Right atrium auricular region (tissue), 2 donors: ENCODE results near the gene NRG4. TPM values are rescaled to one million over a fixed set of nuclear protein-coding genes. Genes with fewer than 3 reads are reported as not detected.

ENCODE experiments used
- DNase-seq: peaks from one replicate; pipeline ENCODE4 v3.0.0-alpha.2; 2019; ENCODE audit warnings: low spot score
- H3K27ac ChIP-seq, 2 donors: fragments of 200-600 bp; sonication (generic); 1 replicate in 1 of 2; 2 replicates in 1 of 2; pipeline ENCODE4 v1.5.1; 2016 to 2019
- H3K27me3 ChIP-seq, 2 donors: fragments of 200-600 bp; sonication (generic); one replicate each; pipeline versions ENCODE4 v1.5.1 to v1.6.0; 2017 to 2019
- H3K36me3 ChIP-seq: fragments of 200-600 bp; sonication (generic); one replicate; pipeline ENCODE4 v1.5.1; 2016
- H3K4me1 ChIP-seq, 2 donors: fragments of 200-600 bp; sonication (generic); one replicate each; pipeline versions ENCODE4 v1.5.1 to v1.6.0; 2017 to 2019
- H3K4me3 ChIP-seq, 2 donors: fragments of 200-600 bp; sonication (generic); 1 replicate in 1 of 2; 2 replicates in 1 of 2; pipeline ENCODE4 v1.5.1; 2017 to 2019; ENCODE audit warnings: mild to moderate bottlenecking in 1 of 2, moderate library complexity in 1 of 2
- H3K9me3 ChIP-seq, 2 donors: fragments of 200-600 bp; sonication (generic); one replicate each; pipeline ENCODE4 v1.5.1; 2019
- total RNA-seq, 2 donors: library from RNA; depleted of rRNA; stranded (reverse); fragments of >200 nt; gene quantifications; one replicate each; pipeline ENCODE4 v1.1.0, GENCODE V29; 2016
- TF ChIP-seq, protein P1 (sequence below), 2 donors: fragments of 200-600 bp; sonication (generic); IDR thresholded peaks; one replicate each; pipeline ENCODE4 v1.5.1; 2019; ENCODE audit warnings: antibody characterized with exemption in 2 of 2

The NRG4 gene
- total RNA-seq, 2 donors from 2014 or later = 0.63 to 1.1 TPM

DNA sequence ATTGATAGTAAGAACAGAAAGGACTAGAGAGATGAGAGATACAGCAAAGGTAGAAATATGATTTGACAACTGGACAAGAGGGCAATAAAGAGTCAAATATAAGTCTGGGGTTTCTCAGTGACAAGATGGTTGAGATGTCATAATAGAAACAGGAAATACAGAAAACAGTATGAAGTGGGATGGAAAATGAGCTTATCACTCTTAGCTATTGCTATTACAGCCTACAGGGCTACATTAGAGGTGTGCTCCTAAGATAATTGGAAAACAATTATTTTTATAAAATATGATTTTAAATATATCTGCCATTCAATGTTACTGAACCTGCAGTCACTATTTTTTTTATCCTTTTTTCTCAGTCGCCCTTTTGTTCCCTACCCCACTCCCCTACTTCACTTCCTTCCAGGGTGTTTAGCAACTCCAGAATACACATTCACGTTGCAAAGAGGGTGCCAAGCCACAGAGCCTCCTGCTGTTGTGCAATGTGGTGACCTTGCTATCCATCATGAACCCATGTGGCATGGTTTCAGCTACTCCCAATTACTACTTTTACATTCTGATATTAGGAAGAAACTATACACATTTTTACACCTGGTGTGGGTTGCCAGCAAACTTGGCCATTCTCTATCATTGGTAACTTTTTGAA, 6.0 kb downstream of the NRG4 start:
- H3K27me3 ChIP-seq = no peaks in the 10 kb centered on the region
- TF ChIP-seq, protein P1, sequence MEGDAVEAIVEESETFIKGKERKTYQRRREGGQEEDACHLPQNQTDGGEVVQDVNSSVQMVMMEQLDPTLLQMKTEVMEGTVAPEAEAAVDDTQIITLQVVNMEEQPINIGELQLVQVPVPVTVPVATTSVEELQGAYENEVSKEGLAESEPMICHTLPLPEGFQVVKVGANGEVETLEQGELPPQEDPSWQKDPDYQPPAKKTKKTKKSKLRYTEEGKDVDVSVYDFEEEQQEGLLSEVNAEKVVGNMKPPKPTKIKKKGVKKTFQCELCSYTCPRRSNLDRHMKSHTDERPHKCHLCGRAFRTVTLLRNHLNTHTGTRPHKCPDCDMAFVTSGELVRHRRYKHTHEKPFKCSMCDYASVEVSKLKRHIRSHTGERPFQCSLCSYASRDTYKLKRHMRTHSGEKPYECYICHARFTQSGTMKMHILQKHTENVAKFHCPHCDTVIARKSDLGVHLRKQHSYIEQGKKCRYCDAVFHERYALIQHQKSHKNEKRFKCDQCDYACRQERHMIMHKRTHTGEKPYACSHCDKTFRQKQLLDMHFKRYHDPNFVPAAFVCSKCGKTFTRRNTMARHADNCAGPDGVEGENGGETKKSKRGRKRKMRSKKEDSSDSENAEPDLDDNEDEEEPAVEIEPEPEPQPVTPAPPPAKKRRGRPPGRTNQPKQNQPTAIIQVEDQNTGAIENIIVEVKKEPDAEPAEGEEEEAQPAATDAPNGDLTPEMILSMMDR (IDR thresholded peaks at IDR 0.05) = no peak
- no peaks in the 10 kb centered on the region for H3K4me1 ChIP-seq
- H3K4me3 ChIP-seq = no peak overlapping the region
- H3K9me3 ChIP-seq = no peaks in the 10 kb centered on the region
- H3K36me3 ChIP-seq = no peaks in the 10 kb centered on the region
- no peak overlapping the region for H3K27ac ChIP-seq
- no peak for DNase-seq

- Histone ChIP-seq H3K27me3 (no peaks in the 10 kb centered on the region), H3K9me3 (no peaks in the 10 kb centered on the region), H3K36me3 (no peaks in the 10 kb centered on the region), H3K4me3 (no peak overlapping the region), H3K4me1 (no peaks in the 10 kb centered on the region), H3K27ac (no peak overlapping the region)
- no peak for DNase-seq
- TF ChIP-seq, protein P1 (IDR thresholded peaks at IDR 0.05) = no peak
Observed at GRCh38 chr15:76003364-76003763, 8.9 kb downstream of the NRG4 start.

DNA sequence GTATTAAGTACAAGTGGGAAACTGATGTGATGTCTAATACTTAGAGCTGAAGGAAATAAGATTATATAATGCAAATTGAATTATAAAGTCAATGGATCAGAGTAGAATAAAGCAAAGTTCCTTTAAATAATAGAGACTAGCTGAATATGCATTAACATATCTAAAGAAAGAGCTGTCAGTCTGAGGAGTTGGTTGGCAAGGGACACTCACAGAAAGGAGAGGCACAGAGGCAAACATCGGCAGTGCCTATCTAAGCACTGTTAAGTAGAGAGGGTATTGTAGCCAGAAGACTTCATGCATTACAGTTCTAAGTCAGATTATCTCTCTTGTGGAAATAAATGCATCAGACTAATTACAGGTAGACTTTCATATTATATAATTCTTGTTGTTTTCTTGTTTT, 16.6 kb downstream of the NRG4 start:
- TF ChIP-seq, protein P1 (IDR thresholded peaks at IDR 0.05) = no peak
- Histone ChIP-seq H3K9me3 (no peaks in the 10 kb centered on the region), H3K27me3 (no peaks in the 10 kb centered on the region), H3K4me3 (no peak overlapping the region), H3K36me3 (no peaks in the 10 kb centered on the region), H3K27ac (no peak overlapping the region), H3K4me1 (no peaks in the 10 kb centered on the region)
- no peak for DNase-seq

- TF ChIP-seq, protein P1 (IDR thresholded peaks at IDR 0.05) = no peak
- H3K4me3 ChIP-seq = no peak overlapping the region
- H3K4me1 ChIP-seq = no peaks in the 10 kb centered on the region
- no peaks in the 10 kb centered on the region for H3K36me3 ChIP-seq
- H3K27ac ChIP-seq = no peak overlapping the region
- H3K27me3 ChIP-seq = no peaks in the 10 kb centered on the region
- no peaks in the 10 kb centered on the region for H3K9me3 ChIP-seq
- DNase-seq = no peak
Observed at GRCh38 chr15:75994220-75994619, 18.0 kb downstream of the NRG4 start.

DNA sequence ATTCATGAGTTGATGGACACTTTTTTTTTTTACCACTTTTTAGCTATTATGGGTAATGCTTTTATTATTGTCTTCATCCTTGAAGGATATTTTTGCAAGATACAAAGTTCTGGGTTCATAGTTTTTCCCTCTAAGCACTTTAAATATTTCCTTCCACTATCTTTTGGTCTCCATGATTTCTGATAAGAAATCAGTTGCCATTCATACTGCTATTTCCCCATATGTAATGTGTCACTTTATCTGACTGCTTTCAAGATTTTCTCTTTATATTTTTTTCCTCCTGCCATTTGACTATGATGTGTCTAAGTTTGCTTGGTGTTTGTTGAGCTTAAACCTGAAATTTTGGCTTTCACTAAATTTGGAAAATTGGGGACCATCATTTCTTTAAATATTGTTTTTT, 19.3 kb downstream of the NRG4 start:
- Histone ChIP-seq H3K36me3 (no peaks in the 10 kb centered on the region), H3K4me3 (no peak overlapping the region), H3K27ac (no peak overlapping the region), H3K9me3 (no peaks in the 10 kb centered on the region), H3K4me1 (no peaks in the 10 kb centered on the region), H3K27me3 (no peaks in the 10 kb centered on the region)
- TF ChIP-seq, protein P1 (IDR thresholded peaks at IDR 0.05) = no peak
- DNase-seq = no peak

DNA sequence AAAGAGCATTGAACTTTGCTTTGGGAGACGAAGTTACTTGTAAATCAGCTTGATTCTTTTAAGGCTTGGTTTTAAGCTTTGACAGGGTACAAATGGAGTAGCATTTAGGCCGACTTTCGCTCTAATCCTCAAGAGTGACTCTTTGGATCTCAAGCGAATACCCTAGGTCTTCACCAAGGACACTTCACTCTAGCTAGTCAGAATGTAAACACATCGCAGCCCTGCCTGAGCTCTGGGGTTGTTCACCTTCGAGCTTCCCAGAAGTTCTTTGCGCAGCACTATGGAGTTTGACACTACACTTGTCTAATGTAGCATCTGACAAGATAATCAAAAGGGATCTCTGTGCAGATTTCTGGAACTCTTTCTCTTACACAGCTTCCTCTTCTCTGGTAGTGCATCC, 22.3 kb downstream of the NRG4 start:
- no peak overlapping the region for H3K4me3 ChIP-seq
- no peaks in the 10 kb centered on the region for H3K9me3 ChIP-seq
- TF ChIP-seq, protein P1 (IDR thresholded peaks at IDR 0.05) = no peak
- H3K27me3 ChIP-seq = no peaks in the 10 kb centered on the region
- H3K4me1 ChIP-seq = no peaks in the 10 kb centered on the region
- no peak for DNase-seq
- no peaks in the 10 kb centered on the region for H3K36me3 ChIP-seq
- no peak overlapping the region for H3K27ac ChIP-seq
